Heart left ventricle (tissue), 16 donors: Measurements from ENCODE around the gene DNAI7. TPM values are rescaled to one million over a fixed set of nuclear protein-coding genes. Genes with fewer than 3 reads are reported as not detected.

Source experiments
- ATAC-seq, 4 donors: fragments of 200-7000 bp; cut with Tn5 transposase; one replicate each; pipeline ENCODE4 v1.9.1; 2020 to 2022; ENCODE audit warnings: moderate library complexity in 4 of 4, mild to moderate bottlenecking in 3 of 4, moderate number of reproducible peaks in 1 of 4
- DNase-seq, 5 donors: peaks; one replicate each; pipeline ENCODE4 v3.0.0-alpha.2; 2020
- H3K27ac ChIP-seq, 12 donors: fragments of 200-600 bp; sonication (generic) in 4 of 12; one replicate each; pipeline versions ENCODE4 v1.5.0 to v1.8.0; 2016 to 2022; ENCODE audit warnings: mild to moderate bottlenecking in 2 of 12
- H3K27me3 ChIP-seq, 9 donors: fragments of 200-600 bp; sonication (generic) in 2 of 9; one replicate each; pipeline versions ENCODE4 v1.5.1 to v1.8.0; 2016 to 2022; ENCODE audit warnings: mild to moderate bottlenecking in 3 of 9
- H3K36me3 ChIP-seq, 9 donors: fragments of 200-600 bp; sonication (generic) in 2 of 9; one replicate each; pipeline versions ENCODE4 v1.5.0 to v1.8.0; 2018 to 2022; ENCODE audit warnings: mild to moderate bottlenecking in 2 of 9
- H3K4me1 ChIP-seq, 12 donors: fragments of 200-600 bp; sonication (generic) in 4 of 12; one replicate each; pipeline versions ENCODE4 v1.5.0 to v1.8.0; 2016 to 2022; ENCODE audit warnings: mild to moderate bottlenecking in 3 of 12
- H3K4me3 ChIP-seq, 12 donors: fragments of 200-600 bp; sonication (generic) in 4 of 12; one replicate each; pipeline versions ENCODE4 v1.5.0 to v1.8.0; 2017 to 2022; ENCODE audit warnings: mild to moderate bottlenecking in 9 of 12, moderate library complexity in 4 of 12
- H3K9me3 ChIP-seq, 12 donors: fragments of 200-600 bp; sonication (generic) in 4 of 12; one replicate each; pipeline versions ENCODE4 v1.5.0 to v1.8.0; 2016 to 2022; ENCODE audit warnings: mild to moderate bottlenecking in 1 of 12
- POLR2A ChIP-seq, 2 donors: fragments of 450-650 bp; IDR thresholded peaks; one replicate each; pipeline ENCODE4 v1.6.1; 2017; ENCODE audit warnings: antibody characterized with exemption in 2 of 2, mild to moderate bottlenecking in 2 of 2, moderate library complexity in 2 of 2
- WGBS, 4 donors: extraction: QIAGEN DNeasy Blood & Tissue Kit in 2 of 4; methylation state at CpG; one replicate each; pipeline versions ENCODE4 v1.1.5 to v1.1.7; 2013 to 2018; 5-methylcytosine and 5-hydroxymethylcytosine counted together
- intact Hi-C, 10 donors: fragments of 100-400 bp; cut with DNase I; formaldehyde crosslinking; loops; one replicate each; pipeline versions ENCODE4 v1.11.1 to v1.14.2; 2022
- polyA plus RNA-seq, 2 donors: library from polyadenylated mRNA; stranded (reverse); fragments of 200-250 nt; gene quantifications; one replicate each; pipeline ENCODE4 v1.2.3, GENCODE V29; 2013
- total RNA-seq, 9 donors: library from RNA; depleted of rRNA in 2 of 9; stranded (reverse); fragments of >200 nt in 2 of 9; fragmentation: NEBNext Ultra II Directional in 3 of 9; extraction: Animal tissue kit (Norgen Biotek cat#: 25700) in 3 of 9; gene quantifications; one replicate each; pipeline versions ENCODE4 v1.1.0 to v1.2.4, GENCODE V29; 2016 to 2023
- TF ChIP-seq, protein P1 (sequence below), 12 donors: fragments of 200-600 bp; sonication (generic) in 4 of 12; IDR thresholded peaks; one replicate each; pipeline versions ENCODE4 v1.5.0 to v1.8.0; 2018 to 2022; ENCODE audit warnings: antibody characterized with exemption in 12 of 12, mild to moderate bottlenecking in 5 of 12
- donor health status: ischemic (EF 13 %, LVEDD 7.1; RV severe dilation, severe dysfunction).
- donor health status: healthy with polysubstance abuse.
- donor health status: DM: no; HTN: yes; CAD: no.
- donor health status: DM: no; HTN: no; CAD: no.
- donor health status: ischemic (EF 25% LVEDD 6.9; RV normal size, moderate dysfunction).
- donor health status: ischemic (EF 25% LVEDD 5.7; RV mildly dilated, moderate dysfunction).
- donor health status: healthy.
- donor health status: DM: yes; HTN: yes; CAD: no.
- donor health status: ischemic (EF 35%, LVEDD 5.7; RV mildly dilated, moderate dysfunction).
- donor health status: nonischemic (EF 11% LVEDD 7.7; RV severe dilation, severe dysfunction).
- donor health status: DM: yes; HTN: yes; CAD: no.
- donor health status: PGD.
- donor health status: ischemic (EF 29% LVEDD 5.4; RV normal size, mild dysfunction).
- donor health status: nonischemic (EF 23%, LVEDD 6.1; RV moderate dilation, normal function).

The DNAI7 gene
- total and polyA plus RNA-seq, 11 donors: 0.10 to 1.9 (median 0.78) TPM; not detected in 1

DNA sequence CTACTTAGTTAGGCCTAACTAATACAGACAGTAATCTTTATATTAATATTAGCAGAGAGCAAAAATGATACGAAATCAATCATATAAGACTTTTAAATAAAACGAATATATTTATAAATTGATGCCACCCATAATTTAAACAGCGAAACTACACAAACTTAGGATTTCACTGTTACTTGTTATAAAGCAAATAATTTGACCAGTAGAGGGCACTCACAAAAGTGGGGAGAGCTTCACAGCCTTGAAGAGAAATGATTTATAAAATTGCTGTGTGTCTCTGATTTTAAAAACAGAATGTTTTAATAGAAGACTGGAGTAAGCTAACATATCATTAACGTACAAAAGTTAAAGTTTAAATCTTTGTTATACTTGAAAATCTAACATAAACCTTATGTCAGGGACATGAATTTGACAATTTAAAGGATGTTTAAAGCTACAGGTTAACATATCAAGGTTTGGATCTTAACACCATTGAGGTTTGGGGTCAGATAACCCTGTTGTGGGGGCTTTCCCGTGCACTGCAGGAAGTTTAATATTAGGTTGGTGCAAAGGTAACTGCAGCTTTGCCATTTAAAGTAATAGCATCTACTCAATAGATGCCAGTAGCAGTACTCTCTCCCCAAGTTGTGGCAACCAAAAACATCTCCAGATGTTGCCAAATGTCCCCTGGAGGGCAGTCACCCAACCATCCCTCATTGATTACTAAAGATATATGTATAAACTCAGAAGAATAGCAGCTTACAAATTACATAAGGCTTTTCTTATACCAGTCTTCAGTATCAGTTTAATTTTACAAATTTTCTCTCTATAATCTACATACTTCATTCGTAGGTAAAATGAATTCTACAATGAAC is 46.4 kb upstream of the DNAI7 start:
- Histone ChIP-seq H3K4me1 (peaks cover 0 to 10% (median 0%) of the 10 kb centered on the region in 12 donors), H3K36me3 (peaks cover 0 to 53% (median 26%) of the 10 kb centered on the region in 9 donors), H3K4me3 (no peak overlapping the region), H3K27me3 (no peaks in the 10 kb centered on the region), H3K9me3 (no peaks in the 10 kb centered on the region), H3K27ac (no peak overlapping the region)
- intact Hi-C loops: loop anchor here in 1 of 10 donors (5.0 kb wide), 1 partner anchor 34 kb away; no protein-coding TSS in a partner anchor
- 44 to 51% (median 45%) methylated on average over 6 of the region's 6 CpGs for WGBS, 4 donors
- no peak for DNase-seq
- TF ChIP-seq, protein P1, sequence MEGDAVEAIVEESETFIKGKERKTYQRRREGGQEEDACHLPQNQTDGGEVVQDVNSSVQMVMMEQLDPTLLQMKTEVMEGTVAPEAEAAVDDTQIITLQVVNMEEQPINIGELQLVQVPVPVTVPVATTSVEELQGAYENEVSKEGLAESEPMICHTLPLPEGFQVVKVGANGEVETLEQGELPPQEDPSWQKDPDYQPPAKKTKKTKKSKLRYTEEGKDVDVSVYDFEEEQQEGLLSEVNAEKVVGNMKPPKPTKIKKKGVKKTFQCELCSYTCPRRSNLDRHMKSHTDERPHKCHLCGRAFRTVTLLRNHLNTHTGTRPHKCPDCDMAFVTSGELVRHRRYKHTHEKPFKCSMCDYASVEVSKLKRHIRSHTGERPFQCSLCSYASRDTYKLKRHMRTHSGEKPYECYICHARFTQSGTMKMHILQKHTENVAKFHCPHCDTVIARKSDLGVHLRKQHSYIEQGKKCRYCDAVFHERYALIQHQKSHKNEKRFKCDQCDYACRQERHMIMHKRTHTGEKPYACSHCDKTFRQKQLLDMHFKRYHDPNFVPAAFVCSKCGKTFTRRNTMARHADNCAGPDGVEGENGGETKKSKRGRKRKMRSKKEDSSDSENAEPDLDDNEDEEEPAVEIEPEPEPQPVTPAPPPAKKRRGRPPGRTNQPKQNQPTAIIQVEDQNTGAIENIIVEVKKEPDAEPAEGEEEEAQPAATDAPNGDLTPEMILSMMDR (IDR thresholded peaks at IDR 0.05): peak; percentile 49 to 81 (median 64)
- no peak for TF ChIP-seq POLR2A (IDR thresholded peaks at IDR 0.05)
- ATAC-seq: no peak

DNA sequence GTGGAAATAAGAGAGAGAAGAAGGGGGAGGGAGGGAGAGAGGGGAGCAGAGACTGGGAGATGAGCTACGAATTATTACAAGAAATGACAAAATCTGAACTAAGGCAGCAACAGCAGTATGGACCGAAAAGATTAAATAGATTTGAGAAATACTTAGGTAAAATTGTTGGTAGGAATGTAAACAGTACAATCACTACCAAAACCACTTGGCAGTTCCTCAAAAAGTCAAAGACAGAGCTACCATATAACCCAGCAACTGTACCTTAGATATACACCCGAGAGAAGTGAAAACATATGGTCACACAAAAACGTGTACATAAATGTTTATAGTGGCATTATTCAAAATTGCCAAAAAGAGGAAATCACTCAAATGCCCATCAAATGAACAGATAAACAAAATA is 41.7 kb upstream of the DNAI7 start:
- TF ChIP-seq POLR2A (IDR thresholded peaks at IDR 0.05): no peak
- WGBS, 4 donors: 89 to 91% (median 90%) methylated on average over 4 of the region's 4 CpGs
- DNase-seq (no peak), ATAC-seq (no peak)
- H3K4me1 ChIP-seq: peaks cover 0 to 8% (median 0%) of the 10 kb centered on the region in 12 donors
- H3K4me3 ChIP-seq: no peak overlapping the region
- H3K27ac ChIP-seq: no peak overlapping the region
- intact Hi-C loops: no loop called here
- H3K36me3 ChIP-seq: peaks cover 0 to 62% (median 6%) of the 10 kb centered on the region in 9 donors
- no peaks in the 10 kb centered on the region for H3K9me3 ChIP-seq
- H3K27me3 ChIP-seq: no peaks in the 10 kb centered on the region

DNA sequence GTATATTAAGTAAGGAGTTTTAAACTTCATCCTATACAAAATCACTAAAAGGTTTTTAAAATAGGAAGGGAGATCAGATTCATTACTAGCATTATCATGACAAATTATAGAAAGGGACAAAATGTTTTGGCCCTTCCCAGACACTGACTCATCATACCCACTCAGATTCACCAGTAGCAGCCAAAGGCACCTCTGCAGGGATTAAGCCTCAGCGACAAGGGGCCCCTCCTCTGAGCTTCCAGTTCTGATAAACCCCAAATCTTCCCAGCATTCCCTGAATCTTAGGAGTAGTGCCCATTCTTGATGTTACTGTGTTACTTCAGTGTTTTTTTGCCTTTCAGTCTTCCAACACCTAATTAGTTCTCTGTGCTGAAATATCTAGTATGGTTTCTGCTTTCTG is 41.2 kb upstream of the DNAI7 start:
- Histone ChIP-seq H3K4me3 (no peak overlapping the region), H3K36me3 (peaks cover 0 to 62% (median 6%) of the 10 kb centered on the region in 9 donors), H3K4me1 (peaks cover 0 to 7% (median 0%) of the 10 kb centered on the region in 12 donors), H3K27ac (no peak overlapping the region), H3K27me3 (no peaks in the 10 kb centered on the region), H3K9me3 (no peaks in the 10 kb centered on the region)
- TF ChIP-seq POLR2A (IDR thresholded peaks at IDR 0.05): no peak
- TF ChIP-seq, protein P1 (IDR thresholded peaks at IDR 0.05): no peak
- DNase-seq (no peak), ATAC-seq (peak in 2 of 4 donors; percentile 62 to 89)
- WGBS, 4 donors: 36 to 62% (median 41%) methylated on average over 1 of the region's 1 CpG
- intact Hi-C loops: no loop called here

DNA sequence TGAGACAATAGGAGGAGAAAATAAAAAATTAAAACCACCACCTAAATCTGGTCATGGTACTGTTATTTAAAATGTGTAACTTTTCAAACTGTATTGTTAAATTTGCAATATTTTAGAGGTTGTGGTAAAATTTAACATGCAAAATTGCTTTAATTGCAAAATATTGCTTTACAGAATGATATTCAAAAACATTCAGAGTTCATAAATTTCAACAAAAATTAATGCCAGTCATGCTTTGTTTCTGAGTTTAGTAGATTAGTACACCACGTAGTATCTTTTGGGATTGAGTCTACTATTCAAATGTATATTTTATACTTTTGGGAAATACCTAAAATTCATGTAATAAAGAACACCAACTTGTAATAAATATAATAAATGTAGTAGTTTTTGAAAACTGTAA is 18.4 kb upstream of the DNAI7 start:
- TF ChIP-seq POLR2A (IDR thresholded peaks at IDR 0.05): no peak
- TF ChIP-seq, protein P1 (IDR thresholded peaks at IDR 0.05): no peak
- intact Hi-C loops: no loop called here
- no peak for DNase-seq
- no peaks in the 10 kb centered on the region for H3K27me3 ChIP-seq
- H3K4me3 ChIP-seq: no peak overlapping the region
- WGBS, 4 donors: 94 to 98% (median 95%) methylated on average over 1 of the region's 1 CpG
- no peaks in the 10 kb centered on the region for H3K9me3 ChIP-seq
- H3K4me1 ChIP-seq: peaks cover 0 to 8% (median 0%) of the 10 kb centered on the region in 12 donors
- no peak overlapping the region for H3K27ac ChIP-seq
- peaks cover 0 to 50% (median 19%) of the 10 kb centered on the region in 9 donors for H3K36me3 ChIP-seq
- no peak for ATAC-seq
